ENCODE results near the gene MCRS1.

Gene MCRS1

DNA sequence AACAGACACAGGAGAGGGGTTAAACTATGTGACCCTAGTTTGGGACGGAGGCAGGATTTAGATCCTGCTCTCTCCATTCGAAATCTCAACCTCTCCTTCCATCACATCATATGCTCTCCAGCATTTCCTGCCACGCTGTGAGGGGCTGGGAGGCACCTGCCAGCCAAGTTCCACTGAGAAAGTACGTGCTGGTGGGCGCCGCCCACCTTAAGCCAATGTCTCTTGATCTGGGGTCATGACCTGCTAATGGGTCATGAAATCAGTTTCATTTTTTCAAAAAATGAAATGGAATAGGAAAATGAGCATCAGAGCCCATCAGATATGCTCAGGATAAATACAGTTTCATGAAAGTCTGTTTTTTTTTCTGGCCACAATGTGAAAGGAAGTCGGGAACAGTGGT lies 7.2 kb downstream of the MCRS1 start:
- no peak overlapping the region for H3K4me3 ChIP-seq (ENCODE audit: low read length)
- TF ChIP-seq CTCF (conservative IDR thresholded peaks at IDR 0.05; ENCODE audit: low read length): no peak
- DNase-seq (ENCODE audit: low read depth): no peak

GRCh38 chr12:49559011-49559675 lies 8.8 kb downstream of the MCRS1 start:
- no peak for TF ChIP-seq CTCF (conservative IDR thresholded peaks at IDR 0.05; ENCODE audit: low read length)
- no peak overlapping the region for H3K4me3 ChIP-seq (ENCODE audit: low read length)
- no peak for DNase-seq (ENCODE audit: low read depth)

DNA sequence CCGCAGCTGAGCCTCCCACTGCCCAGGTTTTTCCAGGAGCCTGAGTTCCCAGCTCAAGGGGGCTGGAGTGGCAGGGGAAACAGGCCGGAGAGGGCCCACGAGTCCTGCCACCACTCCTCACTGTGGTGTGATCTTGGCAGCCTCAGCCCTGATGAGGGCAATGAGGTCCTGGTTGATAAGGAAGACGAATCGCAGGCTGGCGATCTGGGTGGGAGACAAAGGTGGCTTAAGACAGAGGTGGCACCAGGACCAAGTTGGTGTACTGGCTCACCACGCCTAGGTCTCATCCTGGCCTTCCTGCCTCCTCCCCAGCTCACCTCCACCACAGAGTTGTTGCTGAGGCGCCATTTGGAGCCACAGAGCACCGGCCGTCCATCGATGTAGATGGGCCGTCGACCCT lies 9.4 kb downstream of the MCRS1 start:
- DNase-seq (ENCODE audit: low read depth): no peak
- H3K4me3 ChIP-seq (ENCODE audit: low read length): no peak overlapping the region
- TF ChIP-seq CTCF (conservative IDR thresholded peaks at IDR 0.05; ENCODE audit: low read length): no peak

GRCh38 chr12:49557917-49558215 lies 10.1 kb downstream of the MCRS1 start:
- no peak for DNase-seq (ENCODE audit: low read depth)
- no peak overlapping the region for H3K4me3 ChIP-seq (ENCODE audit: low read length)
- 0 out of 2 replicates have a peak, but pooled peaks have one; percentile 2 for TF ChIP-seq CTCF (conservative IDR thresholded peaks at IDR 0.05; ENCODE audit: low read length)

DNA sequence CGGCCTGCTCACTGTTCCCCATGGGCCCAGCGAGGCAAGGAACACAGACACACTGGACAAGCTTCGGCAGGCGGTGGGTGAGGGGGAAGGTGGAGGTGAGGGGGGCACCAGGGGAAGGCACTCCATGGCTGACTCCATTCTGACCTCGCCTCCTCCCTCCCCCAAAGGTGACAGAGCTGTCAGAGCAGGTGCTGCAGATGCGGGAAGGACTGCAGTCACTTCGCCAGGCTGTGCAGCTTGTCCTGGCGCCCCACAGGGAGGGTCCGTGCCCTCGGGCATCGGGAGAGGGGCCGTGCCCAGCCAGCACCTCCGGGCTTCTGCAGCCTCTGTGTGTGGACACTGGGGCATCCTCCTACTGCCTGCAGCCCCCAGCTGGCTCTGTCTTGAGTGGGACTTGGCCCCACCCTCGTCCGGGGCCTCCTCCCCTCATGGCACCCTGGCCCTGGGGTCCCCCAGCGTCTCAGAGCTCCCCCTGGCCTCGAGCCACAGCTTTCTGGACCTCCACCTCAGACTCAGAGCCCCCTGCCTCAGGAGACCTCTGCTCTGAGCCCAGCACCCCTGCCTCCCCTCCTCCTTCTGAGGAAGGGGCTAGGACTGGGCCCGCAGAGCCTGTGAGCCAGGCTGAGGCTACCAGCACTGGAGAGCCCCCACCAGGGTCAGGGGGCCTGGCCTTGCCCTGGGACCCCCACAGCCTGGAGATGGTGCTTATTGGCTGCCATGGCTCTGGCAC lies 10.6 kb downstream of the MCRS1 start:
- DNase-seq (ENCODE audit: low read depth): no peak
- no peak overlapping the region for H3K4me3 ChIP-seq (ENCODE audit: low read length)
- TF ChIP-seq CTCF (conservative IDR thresholded peaks at IDR 0.05; ENCODE audit: low read length): no peak

DNA sequence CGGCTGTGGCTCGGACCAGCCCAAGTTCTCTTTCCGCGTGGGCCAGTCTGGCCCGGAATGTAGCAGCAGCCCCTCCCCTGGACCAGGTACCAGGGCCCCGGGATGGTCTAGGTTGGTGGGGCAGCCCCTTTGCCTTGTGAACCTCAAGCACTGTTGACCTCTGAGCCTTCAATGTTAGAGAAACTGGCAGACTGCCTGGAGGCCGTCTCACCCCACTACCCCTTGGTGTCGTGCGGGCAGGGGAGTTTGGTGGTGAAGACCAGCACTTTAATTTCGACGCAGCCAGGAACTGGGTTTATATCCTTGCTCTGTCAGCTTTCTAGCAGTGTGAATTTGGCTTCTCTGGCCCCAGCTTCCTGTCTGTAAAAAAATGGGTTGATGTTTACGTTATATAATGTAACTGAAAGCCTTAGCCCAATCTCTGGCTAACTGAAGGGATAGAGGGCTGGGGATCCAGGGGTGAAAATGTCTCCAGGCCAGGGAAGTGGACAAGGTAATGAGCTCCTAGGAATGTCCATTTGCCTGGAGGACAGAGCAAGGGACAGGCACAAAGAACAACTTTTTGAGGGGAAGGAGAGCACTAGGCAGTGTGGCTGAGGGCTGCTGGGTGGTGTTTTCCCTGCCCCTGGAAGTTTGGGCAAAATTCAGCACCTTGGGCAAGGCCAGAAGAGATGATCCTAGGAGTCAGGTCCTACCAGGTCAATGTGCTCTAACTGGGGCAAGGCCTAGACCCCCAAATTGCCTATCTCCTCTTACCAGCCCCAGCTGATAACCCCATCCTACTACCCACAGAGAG lies 11.4 kb downstream of the MCRS1 start:
- TF ChIP-seq CTCF (conservative IDR thresholded peaks at IDR 0.05; ENCODE audit: low read length): no peak
- H3K4me3 ChIP-seq (ENCODE audit: low read length): no peak overlapping the region
- DNase-seq (ENCODE audit: low read depth): no peak

Measured in AG10803 (cell line).